RWPE1 (cell line): Measurements from ENCODE around the gene LIMS2.

Experiments used
- CTCF ChIA-PET: fragments of 350-600 bp; sonication (Branson Sonifier 250); formaldehyde crosslinking; extraction: SDS; loops from one replicate; lab custom pipeline; 2021; lab: Yijun Ruan, JAX
- POLR2A ChIA-PET: fragments of 400-600 bp; formaldehyde crosslinking; extraction: SDS; loops from one replicate; lab custom pipeline; 2020; ENCODE audit warnings: antibody characterized with exemption; ENCODE audit not compliant: low non-redundant PET; lab: Yijun Ruan, JAX
- DNase-seq: peaks from one replicate; pipeline ENCODE4 v3.0.0; 2012; ENCODE audit warnings: low spot score
- H3K27ac ChIP-seq: fragments of 450-650 bp; 2 replicates; pipeline ENCODE4 v1.5.1; 2017
- CTCF ChIP-seq: fragments of 450-650 bp; conservative IDR thresholded peaks from 2 replicates; pipeline ENCODE4 v1.5.1; 2017; ENCODE audit warnings: low read depth, mild to moderate bottlenecking

Gene LIMS2

GRCh38 chr2:127629637-127630036 lies 45.7 kb downstream of the LIMS2 start:
- POLR2A ChIA-PET, result no interaction called here
- CTCF ChIA-PET, result interaction anchor here (0.6 kb wide), 1 partner anchor 56 kb away, joined by 4 read pairs; no protein-coding TSS in a partner anchor
- TF ChIP-seq CTCF, result no peak

GRCh38 chr2:127628767-127629614 lies 46.3 kb downstream of the LIMS2 start:
- no peak overlapping the region for H3K27ac ChIP-seq
- no peak for TF ChIP-seq CTCF
- CTCF ChIA-PET, result no interaction called here
- POLR2A ChIA-PET, result no interaction called here
- no peak for DNase-seq

More at GRCh38 chr2:127629637-127630036, 45.7 kb downstream of the LIMS2 start:
- DNase-seq, result no peak
- no peak overlapping the region for H3K27ac ChIP-seq

GRCh38 chr2:127627740-127628571 lies 47.4 kb downstream of the LIMS2 start:
- no peak for DNase-seq
- H3K27ac ChIP-seq, result no peak overlapping the region
- POLR2A ChIA-PET, result no interaction called here
- TF ChIP-seq CTCF, result no peak
- CTCF ChIA-PET, result no interaction called here

GRCh38 chr2:127626917-127627739 lies 48.2 kb downstream of the LIMS2 start:
- POLR2A ChIA-PET, result no interaction called here
- TF ChIP-seq CTCF, result no peak
- no peak overlapping the region for H3K27ac ChIP-seq
- DNase-seq, result no peak
- CTCF ChIA-PET, result interaction anchor here (0.6 kb wide), 1 partner anchor 36 kb away, joined by 6 read pairs; no protein-coding TSS in a partner anchor

GRCh38 chr2:127626175-127626574 lies 49.2 kb downstream of the LIMS2 start:
- DNase-seq, result no peak
- no peak overlapping the region for H3K27ac ChIP-seq
- POLR2A ChIA-PET, result no interaction called here
- CTCF ChIA-PET, result no interaction called here
- no peak for TF ChIP-seq CTCF
